OCI-LY1 (cell line): Measurements from ENCODE around the gene METAP1D.

Experiments
- CTCF ChIP-seq: fragments of 200-600 bp; sonication (generic), shearing (Covaris generic); IDR thresholded peaks from 2 replicates; pipeline ENCODE4 v1.5.1; 2017; ENCODE audit warnings: mild to moderate bottlenecking, antibody characterized with exemption, low read length, moderate library complexity, mixed read lengths
- EZH2 ChIP-seq: fragments of 200-600 bp; sonication (generic), shearing (Covaris generic); IDR thresholded peaks from 2 replicates; pipeline ENCODE4 v1.8.0; 2017; ENCODE audit warnings: borderline replicate concordance, mixed run types, mild to moderate bottlenecking, antibody characterized with exemption, low read length, moderate library complexity, mixed read lengths

GRCh38 chr2:172072706-172073105 is 73.0 kb downstream of the METAP1D start:
- TF ChIP-seq CTCF (no peak), EZH2 (no peak)
